NCI-H1436 treated with DMSO at 0.1 percent for 48 hours (cell line): Measurements from ENCODE around the gene PTPRN2.
"Not testable (repeated sequence)": the region's sequence is repeated elsewhere in the genome, so short reads cannot be mapped to it uniquely, and the experiment has no call there.

Experiments
- DNase-seq: peaks from one replicate; lab custom pipeline; 2025; lab: John Stamatoyannopoulos, UW

PTPRN2 gene

GRCh38 chr7:158385496-158386354 is 201.9 kb downstream of the PTPRN2 start:
- not testable (repeated sequence) for DNase-seq

- no peak for DNase-seq
These were observed 202.9 kb downstream of the PTPRN2 start for GRCh38 chr7:158384746-158385145.

DNA sequence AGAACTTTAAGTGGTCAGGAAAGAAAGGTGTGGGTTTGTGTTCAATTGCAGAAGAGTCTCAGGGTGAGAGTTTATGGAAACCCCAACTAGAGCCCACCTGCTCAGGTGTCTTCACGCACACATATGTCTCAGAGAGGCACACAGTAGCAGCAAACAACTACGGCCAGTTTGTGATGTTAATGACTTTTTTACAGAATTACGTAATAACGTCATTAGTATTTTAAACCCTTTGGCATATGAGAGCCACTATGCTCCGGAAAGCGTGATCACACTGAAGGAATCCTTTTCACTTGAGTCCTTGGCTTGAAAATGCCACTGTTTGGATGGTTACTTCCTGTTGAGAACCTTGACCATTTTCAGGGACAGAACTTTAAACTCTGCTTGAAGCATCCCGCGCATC is 204.0 kb downstream of the PTPRN2 start:
- no peak for DNase-seq

DNA sequence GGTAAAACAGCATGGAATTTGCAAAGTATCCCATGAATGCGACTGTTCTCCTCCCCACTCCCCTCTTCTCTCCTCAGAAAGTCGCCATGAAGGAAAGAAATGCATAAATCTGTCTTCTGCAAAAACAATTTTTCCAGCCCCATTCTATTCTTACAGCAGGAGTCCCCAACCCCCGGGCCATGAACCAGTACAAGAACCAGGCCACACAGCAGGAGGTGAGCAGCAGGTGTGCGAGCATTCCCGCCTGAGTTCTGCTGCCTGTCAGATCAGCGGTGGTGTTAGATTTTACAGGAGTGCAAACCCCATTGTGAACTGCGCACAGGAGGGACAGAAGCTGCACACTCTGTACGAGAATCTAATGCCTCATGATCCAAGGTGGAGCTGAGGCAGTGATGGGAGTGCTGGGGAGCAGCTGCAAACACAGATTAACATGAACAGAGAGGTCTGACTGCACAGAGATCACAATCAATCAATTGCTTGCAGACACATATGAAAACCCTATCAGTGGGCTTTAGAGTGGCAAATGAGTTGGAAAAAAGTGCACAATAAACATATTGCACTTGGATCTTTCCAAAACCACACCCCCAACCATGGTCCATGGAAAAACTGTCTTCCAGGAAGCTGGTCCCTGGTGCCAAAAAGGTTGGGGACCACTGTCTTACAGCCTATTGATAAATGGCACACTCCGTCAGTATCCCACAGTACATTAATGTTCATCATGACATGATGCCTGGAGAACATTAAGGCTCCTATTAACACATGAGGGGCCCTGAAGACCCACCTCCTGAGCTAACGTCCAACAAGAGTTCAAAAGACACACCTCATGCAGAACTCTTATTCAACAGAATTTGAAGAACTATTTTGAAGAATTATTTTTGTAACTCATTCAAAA is 205.0 kb downstream of the PTPRN2 start:
- no peak for DNase-seq

- no peak for DNase-seq
These were observed 205.7 kb downstream of the PTPRN2 start for GRCh38 chr7:158381956-158382355.

DNA sequence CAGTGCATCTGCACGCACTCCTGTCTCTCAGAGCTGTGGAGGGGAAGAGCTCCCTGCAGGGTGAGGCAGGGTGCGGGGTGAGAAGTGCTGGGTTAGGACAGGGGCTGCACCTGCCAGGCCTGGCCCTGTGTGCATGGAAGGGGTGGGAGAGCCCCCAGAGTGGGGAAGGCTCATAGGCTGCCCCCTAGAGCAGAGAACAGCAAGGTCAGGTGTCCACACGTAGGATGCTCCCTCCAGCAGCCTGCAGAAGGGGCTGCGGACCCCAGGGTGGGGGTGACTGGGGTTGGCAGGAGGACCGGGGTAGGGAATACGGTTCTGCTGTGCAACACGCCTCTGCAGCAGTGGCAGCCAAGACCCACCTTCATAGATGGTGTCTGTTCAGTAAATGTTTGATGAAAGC is 208.6 kb downstream of the PTPRN2 start:
- DNase-seq: no peak

GRCh38 chr7:158377800-158378623 is 209.6 kb downstream of the PTPRN2 start:
- DNase-seq: no peak

GRCh38 chr7:158376839-158377186 is 210.8 kb downstream of the PTPRN2 start:
- not testable (repeated sequence) for DNase-seq

DNA sequence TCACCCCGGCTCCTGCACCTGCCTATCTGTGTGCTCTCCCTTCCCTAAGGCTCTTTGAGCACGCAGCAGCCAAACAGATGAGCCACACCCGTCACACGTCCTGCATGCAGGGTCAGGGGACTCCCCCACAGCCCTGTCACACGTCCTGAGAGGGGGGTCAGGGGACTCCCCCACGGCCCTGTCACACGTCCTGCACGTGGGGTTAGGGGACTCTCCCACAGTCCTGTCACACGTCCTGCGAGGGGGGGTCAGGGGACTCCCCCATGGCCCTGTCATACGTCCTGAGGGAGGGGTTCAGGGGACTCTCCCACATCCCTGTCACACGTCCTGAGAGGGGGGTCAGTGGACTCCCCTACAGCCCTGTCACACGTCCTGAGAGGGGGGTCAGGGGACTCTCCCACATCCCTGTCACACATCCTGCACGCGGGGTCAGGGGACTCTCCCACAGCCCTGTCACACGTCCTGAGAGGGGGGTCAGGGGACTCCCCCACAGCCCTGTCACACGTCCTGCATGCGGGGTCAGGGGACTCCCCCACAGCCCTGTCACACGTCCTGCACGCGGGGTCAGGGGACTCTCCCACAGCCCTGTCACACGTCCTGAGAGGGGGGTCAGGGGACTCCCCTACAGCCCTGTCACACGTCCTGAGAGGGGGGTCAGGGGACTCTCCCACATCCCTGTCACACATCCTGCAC is 211.3 kb downstream of the PTPRN2 start:
- DNase-seq: not testable (repeated sequence)

DNA sequence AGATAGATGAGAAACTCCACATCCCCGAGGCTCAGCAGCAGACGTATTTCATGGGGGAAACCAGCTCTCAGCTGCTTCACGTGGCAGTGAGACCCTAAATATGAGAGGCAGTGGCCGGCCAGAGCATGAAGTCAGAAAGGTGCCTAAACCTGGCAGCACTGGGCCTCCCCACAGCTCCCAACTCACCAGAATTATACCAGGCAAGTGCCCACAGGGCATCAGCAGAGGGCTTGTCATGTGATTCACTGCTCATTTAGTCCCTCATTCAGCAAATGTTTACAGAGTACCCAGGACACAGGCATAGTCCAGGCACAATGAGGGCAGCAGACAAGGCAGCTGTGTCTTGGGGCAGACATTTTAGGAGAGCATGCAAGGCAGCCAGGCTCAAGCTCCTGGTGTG is 212.6 kb downstream of the PTPRN2 start:
- DNase-seq: no peak

GRCh38 chr7:158374586-158374985 is 213.0 kb downstream of the PTPRN2 start:
- DNase-seq: no peak

DNA sequence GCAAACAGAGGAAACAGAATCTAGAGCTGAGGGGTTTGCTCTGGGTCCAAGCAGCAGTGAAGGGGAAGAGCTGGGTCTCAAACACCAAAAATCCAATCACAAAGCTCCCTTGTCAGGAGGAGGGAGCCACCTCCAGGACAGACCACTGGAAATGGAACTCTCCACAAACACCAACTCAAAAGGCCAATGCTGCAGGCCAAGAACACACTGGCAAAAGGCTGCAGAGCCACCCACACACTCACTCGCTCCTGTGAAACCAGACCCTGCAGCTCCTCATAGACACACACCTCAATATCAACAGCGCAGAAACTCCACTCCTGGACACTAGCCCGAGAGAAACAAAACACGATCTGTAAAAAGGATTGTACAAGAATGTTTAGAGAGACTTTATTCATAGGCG is 213.5 kb downstream of the PTPRN2 start:
- DNase-seq: no peak

DNA sequence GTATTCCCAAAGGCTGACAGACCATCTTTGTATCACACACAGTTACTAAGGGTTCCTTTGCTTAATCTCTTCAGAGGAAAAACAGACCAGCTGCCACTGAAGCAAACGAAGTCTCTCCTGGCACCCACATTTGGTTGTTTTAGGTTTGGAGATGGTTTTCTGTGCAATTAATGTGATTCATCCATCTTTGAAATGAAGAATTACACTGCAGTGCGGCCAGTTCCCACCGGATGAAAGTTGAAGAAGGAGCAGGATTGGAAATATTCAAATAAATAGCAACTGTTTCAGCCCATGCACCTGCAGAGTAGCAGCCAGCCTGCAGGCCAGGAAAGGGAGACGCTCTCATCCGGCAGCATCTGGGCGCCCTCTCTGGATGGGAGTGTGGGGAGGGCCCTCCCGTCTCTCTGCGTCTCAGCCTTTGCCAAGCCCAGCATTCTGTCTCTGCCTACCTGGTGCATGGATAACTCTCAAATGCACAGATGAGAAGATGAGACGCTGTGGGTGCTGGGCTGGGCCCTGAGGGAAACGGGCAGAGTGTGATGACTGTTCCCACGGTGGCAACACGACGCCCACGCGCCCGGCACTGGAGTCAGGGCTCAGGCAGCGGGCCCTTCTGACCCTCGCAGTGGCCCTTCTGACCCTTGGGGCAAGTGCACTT is 214.0 kb downstream of the PTPRN2 start:
- no peak for DNase-seq

DNA sequence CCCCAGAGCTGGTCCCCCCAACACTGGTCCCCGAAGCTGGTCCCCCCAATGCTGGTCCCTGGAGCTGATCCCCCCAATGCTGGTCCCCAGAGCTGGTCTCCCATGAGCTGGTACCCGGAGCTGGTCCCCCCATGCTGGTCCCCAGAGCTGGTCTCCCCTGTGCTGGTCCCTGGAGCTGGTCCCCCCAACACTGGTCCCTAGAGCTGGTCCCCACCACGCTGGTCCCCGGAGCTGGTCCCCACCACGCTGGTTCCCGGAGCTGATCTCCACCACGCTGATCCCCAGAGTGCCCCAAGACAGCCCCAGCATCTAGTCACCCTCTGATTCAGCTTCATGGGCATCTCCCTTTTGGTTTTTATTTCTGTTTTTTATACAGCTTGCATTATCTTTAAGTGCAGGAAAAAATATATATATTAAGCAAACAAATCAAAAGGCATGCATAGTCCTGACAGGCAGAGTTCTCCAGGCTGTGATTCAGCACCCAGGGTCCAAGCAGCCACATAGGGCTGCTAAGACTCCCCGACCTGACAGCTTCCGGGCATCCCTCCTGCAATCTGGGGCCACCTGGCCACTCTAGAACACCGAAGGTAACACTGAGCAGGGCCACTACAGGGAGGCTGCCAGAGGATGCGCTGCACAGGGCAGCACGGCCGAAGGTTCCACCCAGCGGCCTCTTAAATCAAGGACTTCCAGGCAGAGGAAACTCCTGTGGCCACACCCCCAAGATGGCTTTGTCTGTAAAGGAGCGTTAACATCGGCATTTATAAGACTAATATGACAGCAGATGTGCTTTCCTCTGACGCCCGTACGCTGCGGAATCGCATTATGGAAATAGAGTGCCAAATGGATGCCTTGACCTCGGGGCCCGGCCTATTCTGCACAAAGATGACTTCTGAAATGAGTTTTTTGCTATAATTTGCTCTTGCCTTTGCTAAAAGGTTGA is 215.0 kb downstream of the PTPRN2 start:
- no peak for DNase-seq

DNA sequence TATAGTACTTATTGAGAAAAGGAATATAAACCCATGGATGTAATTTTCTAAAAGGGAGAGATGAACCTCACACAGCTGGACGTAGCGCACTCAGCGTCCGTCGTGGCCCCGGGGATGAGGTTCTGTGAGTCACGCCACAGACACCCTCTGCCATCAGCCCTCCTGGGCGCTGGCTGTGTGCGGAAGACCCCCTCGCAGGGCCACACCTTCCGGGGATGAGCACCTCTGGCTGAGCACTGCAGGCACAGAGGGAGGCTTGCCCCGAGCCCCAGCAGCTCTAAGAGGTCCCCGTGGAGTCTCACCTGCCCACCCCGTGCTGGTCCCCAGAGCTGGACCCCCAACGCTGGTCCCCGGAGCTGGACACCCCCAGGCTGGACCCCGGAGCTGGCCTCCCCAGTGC is 215.8 kb downstream of the PTPRN2 start:
- DNase-seq: no peak

- DNase-seq: no peak
These were observed 217.8 kb downstream of the PTPRN2 start for GRCh38 chr7:158369866-158370265.

DNA sequence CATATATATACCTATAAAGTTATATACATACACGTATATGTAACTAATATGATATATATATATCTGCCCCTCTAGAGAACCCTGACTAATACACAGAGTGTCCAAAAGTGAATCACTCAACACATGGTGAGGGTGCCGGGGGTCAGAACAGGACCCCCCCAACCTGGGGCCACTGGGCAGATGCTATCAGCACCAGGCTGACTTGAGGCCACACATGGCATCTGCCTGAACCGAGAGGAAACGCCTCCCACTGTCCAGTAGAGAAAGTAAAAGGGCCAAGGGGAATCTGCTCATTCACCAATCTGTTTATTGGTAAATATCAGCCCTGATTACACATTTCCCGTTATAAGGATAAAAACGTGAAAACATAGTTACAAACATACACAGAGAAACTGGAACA is 218.3 kb downstream of the PTPRN2 start:
- no peak for DNase-seq

DNA sequence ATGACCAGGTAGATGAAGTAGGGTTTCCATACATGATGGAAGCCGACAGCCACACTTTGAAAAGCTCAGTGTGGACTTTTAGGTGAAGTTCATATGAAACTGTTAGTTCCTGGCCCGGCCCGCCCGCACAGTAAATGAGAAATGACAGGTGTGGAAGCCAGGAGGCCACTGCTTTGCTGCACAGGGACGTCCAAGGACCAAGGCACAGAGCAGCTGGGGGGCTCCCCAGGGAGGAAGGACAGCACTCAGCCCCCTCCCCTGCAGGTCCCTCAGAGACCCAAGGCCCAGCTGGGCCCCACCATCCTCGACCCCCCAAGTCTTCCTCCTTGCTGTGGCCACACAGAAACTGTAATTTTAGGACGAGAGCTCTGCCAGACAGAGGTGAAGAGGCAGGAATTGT is 219.2 kb downstream of the PTPRN2 start:
- no peak for DNase-seq

- no peak for DNase-seq
These were observed 220.0 kb downstream of the PTPRN2 start for GRCh38 chr7:158367634-158367982.
